ENCODE results near the gene THSD4.

THSD4 gene

DNA sequence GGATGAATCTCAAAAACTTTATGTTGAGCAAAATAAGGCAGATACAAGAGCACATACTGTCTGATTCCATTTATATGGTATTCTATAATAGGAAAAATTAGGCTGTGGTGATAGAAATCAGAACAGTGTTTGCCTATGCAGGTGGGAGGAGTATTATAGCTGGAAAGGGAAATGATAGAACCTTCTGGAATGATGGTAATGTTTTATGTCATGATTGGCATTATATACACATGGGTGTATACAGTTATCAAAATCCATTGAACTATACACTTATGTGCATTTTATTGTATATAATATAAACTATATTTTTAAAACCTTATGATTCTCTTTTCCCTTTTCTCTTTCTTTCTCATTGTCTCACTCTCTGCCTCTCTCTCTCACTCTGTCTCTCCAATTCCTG, 156.1 kb downstream of the THSD4 start:
- DNase-seq: no peak

DNA sequence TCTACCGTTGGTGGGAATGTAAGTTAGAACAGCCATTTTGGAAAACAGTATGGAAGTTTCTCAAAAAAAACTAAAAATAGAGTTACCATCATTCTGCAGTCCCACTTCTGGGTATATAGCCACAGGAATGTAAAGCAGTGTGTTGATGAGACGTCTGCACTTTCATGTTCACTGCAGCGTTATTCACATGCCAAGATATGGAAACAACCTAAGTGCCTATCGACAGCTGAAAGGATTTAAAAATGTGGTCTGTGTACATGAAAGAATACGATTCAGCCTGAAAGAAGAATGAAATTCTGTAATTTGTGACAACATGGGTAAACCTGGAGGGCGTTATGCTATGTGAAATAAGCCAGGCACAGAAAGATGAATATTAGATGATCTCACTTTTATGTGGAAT, 157.7 kb downstream of the THSD4 start:
- in situ Hi-C loops (cut with MboI; ENCODE audit: low pct_unique_long_range_greater_than_20kb, low sequenced_read_pairs): no loop called here
- DNase-seq: no peak

More for the DNA sequence above, 156.1 kb downstream of the THSD4 start:
- in situ Hi-C loops (cut with MboI; ENCODE audit: low pct_unique_long_range_greater_than_20kb, low sequenced_read_pairs): no loop called here

DNA sequence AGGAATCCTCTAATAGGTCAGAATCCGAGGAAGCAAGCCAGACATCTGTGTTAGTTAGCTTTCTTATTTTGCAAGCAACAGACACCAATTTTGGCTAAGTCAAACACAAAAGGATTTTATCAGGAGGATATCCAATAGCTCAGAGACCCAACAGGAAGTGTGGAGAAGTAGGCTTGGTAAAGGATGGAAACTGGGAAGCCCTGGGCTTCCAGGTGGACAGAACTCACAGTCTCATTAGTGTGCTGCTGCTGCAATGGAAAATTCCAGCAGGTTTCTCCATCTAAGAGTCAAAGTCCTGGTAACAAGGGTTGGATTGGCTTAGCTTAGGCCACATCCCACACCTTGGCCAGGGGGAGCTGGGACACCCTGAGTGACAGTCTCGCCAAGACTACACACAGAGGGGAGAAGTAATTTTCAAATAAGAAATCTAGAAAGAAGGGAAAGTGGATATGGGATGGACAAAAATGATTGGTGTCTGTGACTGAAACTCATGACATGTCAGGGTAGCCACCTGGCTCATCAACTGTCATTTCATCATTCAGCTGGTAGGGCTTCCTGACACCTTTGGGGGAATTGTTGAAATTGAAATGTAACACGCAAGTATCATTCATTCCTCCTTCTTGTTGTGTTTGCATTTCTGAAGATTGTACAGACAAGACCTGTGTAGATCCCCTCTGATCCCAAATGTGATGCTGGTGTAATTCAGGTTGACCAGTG, 158.6 kb downstream of the THSD4 start:
- no peak for DNase-seq
- in situ Hi-C loops (cut with MboI; ENCODE audit: low pct_unique_long_range_greater_than_20kb, low sequenced_read_pairs): no loop called here

DNA sequence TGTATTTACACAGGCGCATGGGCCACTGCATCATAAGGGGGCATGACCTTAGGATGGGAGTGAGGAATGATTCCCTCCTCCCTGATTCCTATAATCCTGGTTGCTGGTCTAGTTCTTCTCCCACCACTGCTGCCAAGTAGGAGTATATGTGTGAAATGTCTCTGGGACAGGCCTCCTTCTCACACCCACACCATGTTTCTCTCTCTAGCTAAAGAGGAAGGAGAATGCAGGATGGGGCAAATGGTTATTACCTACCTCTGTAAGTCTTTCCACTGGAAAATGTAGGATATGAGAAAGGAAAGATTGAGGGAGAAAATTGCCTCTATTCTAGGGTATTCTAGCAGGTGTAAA, 159.2 kb downstream of the THSD4 start:
- no peak for DNase-seq
- in situ Hi-C loops (cut with MboI; ENCODE audit: low pct_unique_long_range_greater_than_20kb, low sequenced_read_pairs): no loop called here

DNA sequence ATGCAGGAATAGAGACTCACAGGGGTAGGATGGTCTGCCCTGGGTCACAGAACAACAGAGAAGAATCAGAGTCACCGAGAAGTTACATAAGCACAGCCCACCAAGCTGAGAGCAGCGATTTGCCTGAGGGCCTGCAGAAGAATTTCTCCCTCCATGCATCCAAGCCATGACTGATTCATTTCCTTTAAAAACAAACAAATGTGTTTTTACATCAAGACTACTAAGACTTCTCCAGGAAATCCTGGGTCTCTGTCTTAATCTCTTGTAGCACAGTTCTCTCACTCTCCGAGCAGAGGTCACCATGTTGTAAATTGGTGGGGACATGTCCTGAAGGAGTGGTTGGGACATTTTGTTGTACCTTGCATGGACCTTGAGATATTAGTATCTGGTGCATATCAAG, 159.8 kb downstream of the THSD4 start:
- in situ Hi-C loops (cut with MboI; ENCODE audit: low pct_unique_long_range_greater_than_20kb, low sequenced_read_pairs): no loop called here
- DNase-seq: no peak

DNA sequence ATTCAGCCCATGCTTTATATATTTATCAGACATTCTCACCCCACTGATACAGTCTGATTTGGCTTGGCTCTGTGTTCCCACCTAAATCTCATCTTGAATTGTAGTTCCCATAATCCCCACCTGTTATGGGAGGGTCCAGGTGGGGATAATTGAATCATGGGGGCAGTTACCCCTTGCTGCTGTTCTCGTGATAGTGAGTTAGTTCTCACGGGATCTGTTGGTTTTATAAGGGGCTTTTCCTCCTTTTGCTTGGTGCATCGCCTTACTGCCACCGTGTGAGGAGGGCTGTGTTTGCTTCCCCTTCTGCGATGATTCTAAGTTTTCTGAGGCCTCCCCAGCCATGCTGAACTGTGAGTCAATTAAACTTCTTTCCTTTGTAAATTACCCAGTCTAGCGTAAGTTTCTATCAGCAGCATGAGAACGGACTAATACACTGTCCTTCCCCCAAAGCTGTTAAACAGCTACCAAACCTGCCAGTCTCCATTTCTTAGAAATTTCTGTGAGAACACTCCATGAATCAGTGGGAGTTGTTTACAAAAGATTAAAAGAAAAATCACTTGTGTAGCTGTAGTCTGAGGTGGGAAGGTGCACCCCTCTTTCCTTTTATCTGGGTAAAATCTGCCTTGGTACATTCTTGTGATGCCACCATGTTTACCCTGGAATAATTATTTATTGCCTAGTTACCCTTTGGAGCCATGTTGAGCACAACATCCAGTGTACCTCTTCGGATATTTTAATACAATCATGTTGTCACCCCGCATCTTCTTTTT, 160.5 kb downstream of the THSD4 start:
- DNase-seq: no peak
- in situ Hi-C loops (cut with MboI; ENCODE audit: low pct_unique_long_range_greater_than_20kb, low sequenced_read_pairs): no loop called here

DNA sequence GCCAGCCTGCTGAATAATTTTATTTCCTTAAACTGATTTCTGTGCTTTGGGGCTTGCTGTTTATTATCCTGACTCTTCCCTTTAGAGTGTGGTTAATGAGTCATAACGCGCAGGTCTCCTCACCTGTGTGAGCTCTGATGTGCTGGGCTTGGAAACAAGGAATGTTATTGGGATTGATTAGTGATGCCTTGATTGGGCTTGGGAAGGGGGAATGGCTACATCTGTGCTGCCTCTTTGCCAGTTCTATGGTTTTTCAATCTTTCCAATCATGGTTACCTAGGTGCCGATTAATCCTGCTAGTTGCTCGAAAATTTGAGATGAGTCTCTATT, 161.0 kb downstream of the THSD4 start:
- DNase-seq: no peak
- in situ Hi-C loops (cut with MboI; ENCODE audit: low pct_unique_long_range_greater_than_20kb, low sequenced_read_pairs): no loop called here

DNA sequence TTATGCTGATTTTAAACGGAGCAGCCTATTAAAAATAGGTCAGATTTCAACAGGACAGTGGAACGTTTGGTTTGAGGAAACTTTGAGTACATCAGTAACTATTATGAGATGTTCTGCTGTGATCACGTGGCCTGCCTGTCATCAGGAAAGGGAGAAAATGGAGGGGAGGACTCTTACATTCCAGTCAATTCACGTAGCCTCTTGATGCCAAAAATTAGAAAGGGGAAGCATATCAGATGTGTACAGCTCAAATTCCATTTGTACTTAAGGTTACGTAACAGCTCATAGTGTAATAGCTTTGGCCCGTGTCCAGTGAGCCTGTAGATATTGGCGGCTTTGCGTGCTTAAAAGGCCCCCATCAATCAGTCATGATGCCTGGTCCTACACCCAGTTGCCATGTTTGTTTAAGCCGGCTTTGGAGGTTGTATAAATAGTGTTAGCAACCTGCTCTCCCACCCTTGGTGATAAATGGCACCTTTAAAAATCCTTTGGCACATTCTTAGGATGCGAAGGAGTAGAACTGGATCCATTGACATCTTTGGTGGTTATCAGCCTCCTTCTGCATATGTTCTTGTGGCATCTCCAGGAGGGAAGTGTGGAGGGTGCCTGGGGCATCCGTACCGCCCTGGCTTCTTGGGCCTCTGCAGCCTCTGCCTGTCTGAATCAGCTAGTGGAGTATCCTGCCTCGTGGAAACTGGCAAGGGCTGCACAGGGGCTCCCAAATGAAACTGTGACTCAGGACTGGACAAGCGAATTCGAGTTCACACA, 163.9 kb downstream of the THSD4 start:
- in situ Hi-C loops (cut with MboI; ENCODE audit: low pct_unique_long_range_greater_than_20kb, low sequenced_read_pairs): no loop called here
- peak; percentile 30 for DNase-seq

DNA sequence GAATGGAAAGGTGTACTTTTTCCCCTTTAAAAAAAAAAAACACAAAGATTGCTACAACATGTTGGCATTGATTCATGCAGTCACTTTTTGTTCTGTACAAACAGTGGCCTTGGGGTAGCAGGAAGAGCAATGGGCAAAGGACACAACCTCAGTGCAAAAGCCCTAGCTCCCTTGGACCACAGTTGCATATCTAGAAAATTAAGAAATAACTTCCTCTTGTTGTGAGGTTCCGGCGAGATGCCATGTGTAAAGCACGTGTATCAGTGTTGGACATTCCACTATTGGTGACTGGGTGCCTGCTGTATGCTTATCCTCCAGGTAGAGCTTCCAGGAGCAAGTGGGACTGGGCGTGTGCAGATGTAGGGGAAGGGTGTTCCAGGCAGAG, 164.5 kb downstream of the THSD4 start:
- in situ Hi-C loops (cut with MboI; ENCODE audit: low pct_unique_long_range_greater_than_20kb, low sequenced_read_pairs): no loop called here

DNA sequence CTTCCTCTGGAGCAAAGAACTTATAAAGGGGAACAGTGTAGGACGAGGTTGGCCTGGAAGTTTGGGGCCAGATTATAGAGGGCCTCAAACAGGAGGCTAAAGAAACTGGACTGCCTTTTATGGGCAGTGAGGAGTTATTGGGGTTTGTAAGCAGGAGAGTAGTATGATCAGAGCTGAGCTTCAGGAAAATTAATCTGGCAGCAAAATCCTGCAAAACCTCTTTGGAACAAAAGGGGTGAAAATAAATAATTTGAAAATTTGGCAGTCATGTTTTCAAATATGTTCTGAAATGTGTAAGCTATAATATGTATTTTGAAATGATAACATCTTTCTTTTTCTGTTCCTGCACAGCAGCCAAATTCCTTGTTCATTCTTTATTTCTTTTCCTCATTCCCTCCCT, 164.9 kb downstream of the THSD4 start:
- in situ Hi-C loops (cut with MboI; ENCODE audit: low pct_unique_long_range_greater_than_20kb, low sequenced_read_pairs): no loop called here
- no peak for DNase-seq

More for the DNA sequence above, 164.5 kb downstream of the THSD4 start:
- DNase-seq: no peak

DNA sequence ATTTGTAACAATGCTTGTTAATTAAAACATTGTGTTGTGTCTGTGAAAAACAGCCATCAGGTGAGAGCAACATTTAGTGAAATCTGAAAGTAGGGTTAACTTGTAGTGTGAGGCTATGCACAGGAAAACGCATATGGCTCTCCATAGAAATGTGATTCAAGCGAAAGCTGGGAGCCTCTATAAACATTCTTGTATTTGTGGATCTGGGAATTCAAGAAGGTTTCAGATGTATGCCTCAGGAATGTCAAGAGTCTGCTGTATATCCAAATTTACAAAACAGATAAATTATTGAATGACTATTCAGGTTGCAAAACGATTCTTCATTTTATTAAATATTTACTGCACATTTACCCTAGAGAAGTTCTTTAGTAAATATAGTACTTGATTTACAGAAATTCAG, 166.0 kb downstream of the THSD4 start:
- in situ Hi-C loops (cut with MboI; ENCODE audit: low pct_unique_long_range_greater_than_20kb, low sequenced_read_pairs): no loop called here
- no peak for DNase-seq

DNA sequence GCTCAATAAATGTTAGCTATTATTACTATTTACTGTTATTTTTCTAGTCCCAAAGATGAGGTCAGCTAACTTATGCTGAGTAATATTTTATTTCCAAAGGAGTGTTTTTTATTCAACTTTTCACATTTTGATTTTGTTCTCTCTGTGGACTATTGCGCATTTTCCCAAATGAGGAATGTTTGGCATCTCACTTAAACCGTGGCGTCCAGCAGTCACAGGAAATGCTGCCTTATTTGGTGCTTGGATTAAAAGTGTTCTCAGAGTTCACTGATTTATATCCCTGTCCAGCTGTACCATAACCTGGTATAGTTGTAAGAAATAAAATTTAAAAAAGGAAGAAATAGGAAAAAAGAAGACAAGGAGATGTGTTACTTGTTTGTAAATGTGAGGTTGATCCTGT, 166.8 kb downstream of the THSD4 start:
- in situ Hi-C loops (cut with MboI; ENCODE audit: low pct_unique_long_range_greater_than_20kb, low sequenced_read_pairs): no loop called here
- DNase-seq: no peak

DNA sequence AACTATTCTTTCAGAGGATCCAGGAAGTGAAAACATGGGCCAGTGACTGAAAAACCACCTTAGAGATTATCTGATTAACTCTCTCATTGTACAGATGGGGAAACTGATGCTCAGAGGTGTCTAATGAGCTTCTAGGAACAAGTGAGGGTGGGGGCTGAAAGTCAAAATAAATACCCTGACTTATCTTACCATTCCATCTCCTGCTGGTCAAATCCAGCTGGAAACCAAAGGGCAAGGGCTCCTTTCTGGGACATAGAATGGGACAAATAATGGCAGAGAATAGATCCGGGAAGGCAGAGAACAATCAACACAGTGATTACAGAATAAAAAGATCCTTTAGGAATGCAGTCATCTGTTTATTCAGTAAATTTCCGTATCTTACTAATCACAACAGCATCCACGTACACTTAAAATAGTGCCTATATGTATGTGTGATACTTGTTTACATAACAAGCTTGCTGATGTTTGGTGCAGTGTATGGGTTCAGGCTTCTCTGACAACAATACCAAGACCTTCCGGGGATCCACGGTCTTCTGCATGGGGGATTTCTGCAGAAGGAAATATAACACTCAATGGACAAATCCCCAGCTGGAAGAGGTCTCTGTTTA, 173.2 kb downstream of the THSD4 start:
- DNase-seq: no peak
- in situ Hi-C loops (cut with MboI; ENCODE audit: low pct_unique_long_range_greater_than_20kb, low sequenced_read_pairs): no loop called here

DNA sequence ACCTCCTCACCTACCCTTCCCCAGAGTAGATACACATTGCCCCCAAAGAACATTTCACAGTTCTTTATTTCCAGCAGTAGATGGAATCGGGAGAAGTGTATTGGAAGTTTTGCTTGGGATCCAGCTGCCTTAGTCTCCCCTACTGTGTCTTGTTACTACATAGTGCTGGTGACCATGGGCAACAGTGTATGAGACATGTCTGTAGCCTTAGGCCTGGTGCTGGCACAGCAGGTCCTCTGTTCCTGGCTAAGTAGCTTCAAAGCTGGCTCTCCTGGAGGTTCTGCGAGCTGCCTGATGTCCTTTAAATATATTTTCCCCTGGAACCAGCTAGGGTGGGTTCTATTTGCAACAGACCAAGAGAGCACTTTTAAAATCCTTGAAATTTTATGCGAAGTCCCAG, 174.7 kb downstream of the THSD4 start:
- no peak for DNase-seq
- in situ Hi-C loops (cut with MboI; ENCODE audit: low pct_unique_long_range_greater_than_20kb, low sequenced_read_pairs): no loop called here

DNA sequence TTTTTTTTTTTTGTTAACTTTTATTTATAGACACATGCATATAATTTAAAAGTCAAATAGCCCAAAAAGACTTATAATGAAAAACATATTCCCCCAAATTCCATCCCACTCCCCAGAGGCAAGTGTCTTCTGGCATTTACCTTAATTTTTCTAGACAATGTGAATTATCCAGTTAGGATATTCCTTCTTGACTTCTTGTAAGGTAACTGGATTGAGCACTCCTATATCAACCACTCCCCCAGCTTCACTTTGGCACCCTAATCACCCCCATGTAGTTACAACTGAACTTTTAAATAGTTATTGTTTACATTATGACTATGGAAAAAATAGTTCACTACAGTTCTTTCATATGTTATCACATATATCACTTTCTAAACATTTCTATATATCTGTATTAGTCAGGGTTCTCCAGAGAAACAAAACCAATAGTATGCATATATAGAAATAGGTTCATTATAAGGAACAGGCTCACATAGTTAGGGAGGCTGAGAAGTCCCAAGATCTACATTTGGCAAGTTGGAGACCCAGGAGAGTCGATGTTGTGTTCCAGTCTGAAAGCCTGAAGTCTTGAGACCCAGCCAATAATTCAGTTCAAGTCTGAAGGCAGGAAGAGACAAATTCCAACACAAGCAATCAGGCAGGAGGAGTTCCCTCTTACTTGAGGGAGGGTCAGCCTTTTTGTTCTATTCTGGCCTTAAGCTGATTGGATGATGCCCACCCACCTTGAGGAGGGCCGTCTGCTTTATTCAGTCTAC, 175.8 kb downstream of the THSD4 start:
- in situ Hi-C loops (cut with MboI; ENCODE audit: low pct_unique_long_range_greater_than_20kb, low sequenced_read_pairs): no loop called here
- no peak for DNase-seq

DNA sequence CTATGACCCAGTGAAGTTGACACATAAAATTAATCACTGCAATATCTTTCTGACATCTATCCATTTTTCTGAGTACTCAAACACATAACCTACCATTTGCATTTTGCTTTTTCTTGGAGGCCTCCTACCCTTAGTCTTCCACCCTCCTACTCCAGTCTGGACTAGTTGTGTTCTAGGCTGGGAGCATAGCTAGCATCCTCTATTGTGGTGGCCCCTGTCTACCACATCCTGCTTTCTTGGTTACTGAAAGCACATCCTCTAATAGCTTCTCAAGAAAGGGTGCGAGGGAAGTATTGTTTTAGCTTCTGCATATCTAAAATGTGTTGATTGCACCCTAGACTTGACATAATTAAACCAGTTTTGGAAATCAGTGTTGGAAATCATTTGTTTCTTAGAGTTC, 176.5 kb downstream of the THSD4 start:
- in situ Hi-C loops (cut with MboI; ENCODE audit: low pct_unique_long_range_greater_than_20kb, low sequenced_read_pairs): no loop called here

DNA sequence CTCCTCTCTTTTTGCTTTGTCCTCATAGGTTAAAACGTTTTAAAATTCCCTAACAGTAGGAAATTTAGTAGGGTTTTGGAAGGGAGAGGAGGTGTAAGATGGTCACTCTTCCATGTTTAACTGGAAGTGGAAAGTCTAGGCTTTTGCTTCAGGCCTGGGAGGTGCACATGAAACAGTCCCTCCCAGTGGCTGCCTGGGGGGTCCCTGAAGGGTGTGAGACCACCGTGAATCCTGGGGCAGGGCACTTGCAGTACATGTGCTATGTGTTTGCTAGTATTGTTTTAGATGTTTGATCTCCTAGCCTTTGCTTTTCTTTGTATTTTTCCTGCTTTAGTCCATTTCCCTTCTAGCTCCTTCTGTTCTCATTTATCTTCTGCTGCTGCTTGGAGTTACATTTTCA, 178.5 kb downstream of the THSD4 start:
- DNase-seq: no peak

More for the DNA sequence above, 176.5 kb downstream of the THSD4 start:
- DNase-seq: no peak

DNA sequence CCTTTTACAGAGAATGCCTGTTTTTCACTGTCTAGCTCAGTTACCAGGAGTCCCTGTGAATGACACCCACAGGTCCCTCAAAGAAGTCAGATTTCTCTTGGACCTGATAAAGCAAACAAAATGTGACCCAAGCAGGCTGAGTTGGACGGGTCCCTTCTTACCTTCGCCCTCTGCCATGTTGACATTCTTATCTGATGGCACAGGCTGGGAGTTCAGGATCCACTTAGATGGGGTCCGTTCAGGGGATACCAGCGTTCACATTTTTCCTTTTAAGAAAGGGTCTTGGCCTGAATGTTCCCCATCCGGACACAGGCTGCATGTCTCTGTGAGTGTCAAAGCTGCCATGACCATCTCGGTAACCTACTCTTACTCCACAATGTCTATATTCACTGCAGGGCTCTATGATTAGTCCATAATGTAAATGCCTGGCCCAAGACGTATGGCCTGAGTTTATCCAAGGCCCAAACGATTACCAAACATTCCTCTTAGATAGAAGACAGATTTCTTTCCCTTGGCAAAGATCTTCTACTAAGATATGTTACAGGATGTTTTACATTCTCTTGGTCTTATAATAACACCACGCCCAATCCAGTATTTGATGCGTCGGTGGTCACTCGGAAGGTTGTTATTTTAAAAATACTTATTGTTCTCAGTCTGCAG, 179.1 kb downstream of the THSD4 start:
- DNase-seq: no peak
- in situ Hi-C loops (cut with MboI; ENCODE audit: low pct_unique_long_range_greater_than_20kb, low sequenced_read_pairs): no loop called here

More for the DNA sequence above, 178.5 kb downstream of the THSD4 start:
- in situ Hi-C loops (cut with MboI; ENCODE audit: low pct_unique_long_range_greater_than_20kb, low sequenced_read_pairs): no loop called here

Data from KBM-7 (cell line).